NCI-H2081 (cell line): ENCODE measurements around the gene LIN52.

Experiments used
- DNase-seq, 2 experiments: peaks; one replicate each; lab custom pipeline; 2025; lab: John Stamatoyannopoulos, UW

LIN52 gene, protein sequence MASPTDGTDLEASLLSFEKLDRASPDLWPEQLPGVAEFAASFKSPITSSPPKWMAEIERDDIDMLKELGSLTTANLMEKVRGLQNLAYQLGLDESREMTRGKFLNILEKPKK

DNA sequence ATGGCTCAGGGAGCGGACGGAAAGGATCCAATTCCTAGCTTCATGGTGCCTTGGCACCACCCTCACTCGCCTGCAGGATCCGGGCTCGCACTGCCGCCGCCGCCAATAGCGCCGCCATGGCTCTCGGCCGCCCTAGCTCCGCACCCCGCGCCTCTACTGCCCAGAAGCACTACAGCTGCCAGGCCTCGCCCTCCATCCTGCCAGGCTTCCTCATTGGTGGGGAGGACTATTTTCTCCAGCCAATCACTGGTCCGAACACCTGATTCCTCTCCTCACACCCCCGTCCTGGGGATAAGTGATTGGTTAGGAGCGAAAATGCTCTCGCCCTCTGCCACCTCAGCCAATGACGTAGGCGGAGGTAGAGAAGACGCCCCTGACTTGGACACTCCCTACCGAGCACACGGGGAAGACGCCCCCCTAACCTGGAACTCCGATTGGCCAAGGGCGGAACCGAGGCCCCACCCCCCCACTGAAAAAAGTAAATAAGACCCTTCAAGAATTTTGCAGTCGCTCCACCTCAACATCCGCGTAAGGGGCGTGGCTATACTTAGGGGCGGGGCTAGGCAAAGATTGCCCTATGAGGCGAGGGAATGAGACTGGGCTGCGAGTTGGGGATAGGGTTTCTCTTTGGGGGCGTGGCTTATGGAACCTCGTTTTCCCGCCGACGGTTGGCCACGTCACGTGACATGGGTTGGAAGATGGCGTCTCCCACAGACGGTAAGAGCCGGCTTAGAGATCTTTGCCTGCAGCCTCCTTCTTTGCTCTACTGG lies at the start of gene LIN52, which contains the start of gene ALDH6A1:
TSS of gene LIN52 (plus strand) at position 680 of the 770 bp plus-strand sequence. CDS start at position 699, 19 bp downstream.
TSS of gene ALDH6A1 (minus strand) at position 177 of the 770 bp plus-strand sequence. CDS start at position 118, 59 bp downstream.
- DNase-seq, result peak; percentile 99 to 100

DNA sequence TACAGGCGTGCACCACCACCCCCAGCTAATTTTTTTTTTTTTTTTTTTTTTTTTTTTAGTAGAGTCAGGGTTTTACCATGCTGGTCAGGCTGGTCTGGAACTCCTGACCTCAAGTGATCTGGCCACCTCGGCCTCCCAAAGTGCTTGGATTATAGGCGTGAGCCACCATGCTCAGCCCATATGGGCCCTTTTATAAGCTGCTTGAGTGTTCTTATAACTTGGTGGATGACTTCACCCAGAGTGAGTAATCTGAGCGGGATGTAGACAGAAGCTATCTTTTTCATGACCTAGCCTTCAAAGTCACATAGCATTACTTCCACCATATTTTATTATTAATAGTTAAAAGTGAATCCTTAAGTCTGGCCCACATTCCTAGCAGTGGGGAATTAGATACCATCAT lies 49.2 kb upstream of the LIN52 start:
- DNase-seq, result no peak

DNA sequence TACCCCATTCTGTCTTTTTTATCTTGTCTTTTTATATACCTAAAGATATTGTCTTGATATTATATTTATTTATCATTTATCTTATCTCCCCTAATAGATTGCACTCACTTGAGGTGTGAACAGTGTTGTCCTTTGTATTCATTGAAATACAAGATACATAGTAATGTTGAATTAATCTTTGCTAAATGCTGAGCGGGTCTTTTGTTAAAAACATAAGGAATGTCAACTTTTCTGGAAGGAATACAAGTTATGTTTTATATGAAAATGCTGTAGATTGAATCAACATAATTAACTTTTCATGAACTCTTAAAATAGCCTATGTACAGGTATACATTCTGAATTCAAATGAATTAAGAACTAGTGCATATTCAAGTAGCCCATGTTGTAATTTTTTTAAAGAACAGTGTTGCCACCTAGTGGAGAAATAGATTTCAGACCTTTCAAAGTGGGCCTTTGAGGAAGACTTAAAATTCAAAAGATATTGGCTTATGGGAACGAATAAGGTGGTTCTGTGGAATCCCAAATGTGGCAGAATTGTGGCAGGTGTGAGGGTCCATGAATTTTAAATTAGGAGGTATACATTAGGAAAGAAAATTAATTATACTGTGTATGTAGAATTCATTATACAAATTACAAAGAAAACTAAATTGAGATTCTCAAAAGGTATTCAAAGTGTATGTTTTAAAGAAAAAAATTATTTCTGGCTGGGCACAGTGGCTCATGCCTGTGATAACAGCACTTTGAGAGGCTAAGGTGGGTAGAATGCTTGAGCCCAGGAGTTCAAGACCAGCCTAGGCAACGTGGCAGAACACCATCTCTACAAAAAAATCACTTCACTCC lies 46.5 kb upstream of the LIN52 start:
- DNase-seq, result peak; percentile 59 to 66

DNA sequence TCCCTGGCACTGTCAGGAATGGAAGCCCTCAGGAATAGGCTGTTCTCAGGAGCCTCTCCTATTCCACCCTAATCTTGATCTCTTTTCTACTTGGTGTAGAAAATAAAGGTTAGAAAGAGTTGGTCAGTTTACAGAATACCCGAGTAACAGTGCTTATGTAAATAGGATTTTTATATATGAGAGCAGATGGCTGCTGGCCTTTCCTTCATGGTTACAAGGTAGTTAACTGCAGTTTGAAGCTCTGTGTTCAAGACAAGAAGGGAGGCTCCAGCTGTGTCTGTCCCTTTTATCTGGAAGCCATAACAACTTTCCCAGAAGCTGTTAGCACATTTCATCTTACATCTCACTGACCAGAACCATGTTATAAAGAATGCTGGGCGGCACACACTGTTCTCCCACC lies 42.5 kb upstream of the LIN52 start:
- DNase-seq, result no peak

DNA sequence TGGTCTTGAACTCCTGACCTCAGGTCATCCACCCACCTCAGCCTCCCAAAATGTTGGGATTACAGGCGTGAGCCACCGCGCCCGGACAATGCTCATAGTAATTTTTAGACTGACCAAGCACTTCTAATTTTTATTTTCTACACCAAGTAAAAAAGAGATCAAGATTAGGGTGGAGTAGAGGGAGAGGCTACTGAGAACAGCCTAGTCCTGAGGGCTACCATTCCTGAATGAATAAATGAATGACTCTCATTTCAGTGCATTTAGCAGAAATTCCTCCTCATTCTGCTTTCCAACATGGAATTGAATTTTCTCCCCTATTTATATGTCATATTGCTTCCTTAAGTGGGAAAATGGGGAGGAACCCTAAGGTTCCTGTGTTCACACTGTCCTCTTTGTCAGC lies 39.2 kb upstream of the LIN52 start:
- no peak for DNase-seq

DNA sequence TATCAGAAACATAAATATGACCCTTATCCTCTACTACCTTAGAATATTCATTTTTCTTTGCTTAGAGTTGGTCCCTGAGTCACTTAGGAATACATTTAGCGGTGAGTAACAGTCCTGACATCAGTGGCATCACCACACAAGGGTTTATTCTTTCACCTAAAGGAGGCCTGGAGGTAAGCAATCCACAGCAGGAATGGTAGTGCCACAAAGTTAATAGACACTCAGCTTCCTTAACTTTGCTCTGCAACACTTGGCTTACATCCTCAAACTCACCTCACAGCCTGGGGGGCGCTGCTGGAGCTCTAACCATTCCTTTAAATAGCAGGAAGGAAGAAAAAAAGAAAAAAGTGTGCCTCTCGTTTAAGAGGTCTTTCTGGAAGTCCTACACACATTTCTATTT lies 36.5 kb upstream of the LIN52 start:
- no peak for DNase-seq

DNA sequence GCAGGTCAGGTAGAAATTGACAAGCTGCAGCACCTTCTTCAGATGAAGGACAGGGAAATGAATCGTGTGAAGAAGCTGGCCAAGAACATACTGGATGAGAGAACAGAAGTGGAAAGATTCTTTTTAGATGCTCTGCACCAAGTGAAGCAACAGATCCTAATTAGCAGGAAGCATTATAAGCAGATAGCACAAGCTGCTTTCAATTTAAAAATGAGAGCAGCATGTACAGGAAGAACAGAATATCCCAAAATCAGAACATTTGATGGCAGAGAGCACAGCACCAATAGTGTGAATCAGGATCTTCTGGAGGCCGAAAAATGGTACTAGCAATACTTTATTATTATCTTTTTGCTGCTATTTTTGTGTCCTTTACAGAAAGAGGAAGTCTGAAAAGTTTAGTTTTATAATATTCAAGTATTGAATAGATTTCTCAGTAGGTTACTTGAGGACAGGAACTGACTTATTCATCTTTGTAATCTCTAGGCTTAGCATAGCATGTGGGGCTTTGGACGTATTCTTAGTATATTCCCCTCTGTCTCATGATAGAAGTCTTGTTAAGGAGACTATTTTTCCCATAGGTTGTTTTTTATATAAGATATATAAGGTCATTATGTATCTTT lies 34.8 kb upstream of the LIN52 start:
- no peak for DNase-seq

DNA sequence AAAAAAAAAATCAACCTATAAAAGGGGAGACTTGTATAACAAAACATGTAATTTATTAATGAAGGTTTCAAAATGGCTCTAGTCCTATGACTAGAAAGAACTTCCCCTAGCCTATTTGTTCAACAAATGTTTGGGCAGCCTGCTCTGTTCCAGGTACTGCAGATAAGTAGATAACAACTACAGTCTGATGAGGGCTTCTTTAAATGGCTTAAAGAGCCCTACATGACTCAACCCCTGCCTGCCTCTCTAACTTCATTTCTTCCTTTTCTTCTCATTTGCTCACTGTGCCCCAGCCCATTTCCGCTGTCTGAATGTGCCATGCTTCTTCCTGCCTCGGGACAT lies 22.0 kb upstream of the LIN52 start:
- no peak for DNase-seq

DNA sequence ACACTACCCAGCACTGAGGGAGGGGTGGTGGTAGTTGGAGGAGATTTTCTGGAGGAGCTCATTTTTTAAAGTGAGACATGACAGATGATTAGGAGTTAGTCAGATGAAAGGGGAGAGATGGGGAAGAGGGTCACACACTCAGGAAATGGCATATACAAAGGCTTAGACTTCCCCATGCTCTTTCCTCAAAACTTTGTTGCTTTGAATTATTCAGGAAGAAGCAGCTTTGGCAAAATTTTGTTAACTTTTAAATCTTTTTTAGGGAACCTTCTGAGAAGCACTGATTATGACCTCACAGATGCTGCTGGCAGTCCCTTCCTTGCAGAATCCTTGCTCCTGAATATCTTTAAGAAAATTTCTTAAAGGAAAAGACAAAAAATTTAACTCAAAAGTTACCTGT lies 20.3 kb upstream of the LIN52 start:
- no peak for DNase-seq

DNA sequence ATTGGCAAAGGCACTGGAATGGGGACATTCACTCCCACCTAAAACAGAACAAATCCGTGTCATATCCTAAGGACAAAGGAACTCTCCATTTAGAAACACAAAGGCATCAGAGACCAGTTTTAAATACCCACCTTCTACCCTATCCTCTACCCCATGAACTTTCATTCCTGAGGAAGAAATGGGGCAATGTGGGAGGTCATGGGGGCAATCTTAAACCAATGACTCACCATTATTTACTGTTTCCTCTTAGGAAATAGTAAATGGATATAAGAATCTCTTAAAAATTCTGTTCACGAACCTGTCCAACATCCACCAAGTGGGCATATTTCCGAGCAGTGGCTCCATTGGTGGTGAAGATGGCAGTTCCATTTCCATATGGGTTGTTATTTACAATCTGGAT lies 19.9 kb upstream of the LIN52 start:
- no peak for DNase-seq

DNA sequence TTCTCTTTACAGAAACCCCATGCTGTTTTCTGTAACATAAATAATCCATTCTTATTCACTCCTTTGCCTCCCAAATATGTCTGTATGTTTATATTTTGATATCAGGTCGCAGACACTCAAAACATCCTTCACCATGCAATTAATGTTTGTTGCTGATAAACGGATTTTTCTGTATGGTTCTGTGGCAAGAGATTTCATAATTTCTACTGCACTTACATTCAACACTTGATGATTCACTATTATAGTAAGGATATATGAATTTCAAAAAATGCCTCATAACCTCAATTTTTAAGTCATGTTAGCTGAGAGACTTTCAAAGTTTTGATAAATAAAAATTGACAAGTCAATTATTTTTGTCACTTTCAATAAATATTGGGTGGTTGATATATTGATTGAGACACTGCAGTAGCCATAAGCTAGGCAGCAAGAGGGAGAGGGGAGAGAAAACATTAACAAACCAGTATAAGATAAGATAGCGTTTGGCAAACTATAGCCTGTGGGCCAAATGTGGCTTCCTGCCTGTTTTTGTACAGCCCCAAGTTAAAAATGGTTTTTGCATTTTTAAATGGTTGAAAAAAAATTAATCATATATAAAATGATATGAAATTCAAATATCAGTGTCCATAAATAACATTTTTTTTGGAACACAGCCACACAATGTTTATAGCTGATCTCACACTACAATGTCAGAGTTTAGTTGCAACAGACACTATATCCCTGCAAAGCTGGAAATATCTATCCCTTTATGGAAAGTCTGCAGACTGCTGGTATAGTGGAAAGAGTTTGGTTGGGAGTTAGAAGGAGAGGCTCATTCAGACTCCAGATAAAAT lies 18.8 kb upstream of the LIN52 start:
- no peak for DNase-seq

DNA sequence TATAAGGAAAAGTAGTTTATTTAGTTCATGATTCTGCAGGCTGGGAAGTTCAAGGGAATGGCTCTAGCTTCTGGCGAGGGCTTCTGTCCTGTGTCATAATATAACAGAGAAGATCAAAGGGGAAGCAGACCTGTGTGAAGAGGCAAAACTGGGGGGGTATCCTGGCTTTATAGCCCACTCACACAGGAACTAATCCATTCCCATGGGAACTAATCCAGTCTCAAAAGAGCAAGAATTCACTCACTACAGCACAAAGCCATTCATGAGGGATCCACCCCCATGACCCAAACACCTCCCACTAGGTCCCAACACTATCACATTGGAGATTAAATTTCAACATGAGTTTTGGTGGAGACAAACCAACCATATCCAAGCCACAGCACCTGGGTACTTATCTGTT lies 7.4 kb upstream of the LIN52 start:
- DNase-seq, result no peak

DNA sequence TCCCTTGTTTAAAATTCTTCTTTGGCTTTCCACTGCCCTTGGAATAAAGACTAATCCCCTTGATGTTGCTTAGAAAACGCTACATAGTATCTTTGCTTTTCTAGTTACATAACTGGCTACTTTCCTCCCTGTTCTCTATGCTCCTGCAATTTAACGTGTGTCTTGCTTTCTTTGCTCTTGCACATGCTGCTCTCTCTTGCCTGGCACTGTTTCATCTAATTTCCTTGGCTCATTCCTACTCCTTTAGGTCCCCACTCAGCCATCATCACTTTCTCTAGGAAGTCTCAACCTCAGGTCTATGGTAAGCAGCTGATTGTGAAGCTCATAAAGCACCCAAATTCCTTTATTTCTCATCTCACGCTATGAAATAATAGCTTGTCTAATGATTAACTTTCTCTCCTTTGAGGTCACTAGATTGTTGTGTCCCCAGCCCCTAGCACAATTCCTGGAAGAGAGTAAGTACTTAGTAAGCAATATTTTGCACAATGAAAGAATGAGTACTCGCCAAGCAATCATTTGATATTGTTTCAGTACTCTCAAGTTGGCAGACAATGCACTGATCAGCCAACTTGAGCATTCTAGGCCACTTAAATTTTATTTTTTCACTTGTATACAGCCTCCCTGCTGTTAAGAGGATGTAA lies 3.8 kb upstream of the LIN52 start:
- no peak for DNase-seq

DNA sequence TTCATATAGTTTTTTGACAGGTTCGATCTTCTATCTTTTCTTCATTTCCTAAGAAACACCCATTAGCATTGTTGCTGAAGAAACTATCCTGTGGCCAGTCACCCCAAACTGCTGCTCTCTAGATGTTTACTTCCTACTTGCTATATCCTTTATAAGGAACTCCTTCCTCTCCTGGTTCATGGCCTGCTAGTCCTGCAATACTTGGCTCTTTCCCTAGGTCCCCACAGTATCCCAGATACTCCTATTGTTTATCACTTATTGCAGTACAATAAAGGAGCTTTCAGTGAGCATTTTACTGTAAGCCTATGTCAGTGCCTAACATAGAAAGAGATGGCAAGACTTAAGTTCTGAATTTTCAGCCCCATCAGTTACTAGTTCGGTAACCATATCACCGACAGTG lies 3.3 kb upstream of the LIN52 start:
- DNase-seq, result no peak

DNA sequence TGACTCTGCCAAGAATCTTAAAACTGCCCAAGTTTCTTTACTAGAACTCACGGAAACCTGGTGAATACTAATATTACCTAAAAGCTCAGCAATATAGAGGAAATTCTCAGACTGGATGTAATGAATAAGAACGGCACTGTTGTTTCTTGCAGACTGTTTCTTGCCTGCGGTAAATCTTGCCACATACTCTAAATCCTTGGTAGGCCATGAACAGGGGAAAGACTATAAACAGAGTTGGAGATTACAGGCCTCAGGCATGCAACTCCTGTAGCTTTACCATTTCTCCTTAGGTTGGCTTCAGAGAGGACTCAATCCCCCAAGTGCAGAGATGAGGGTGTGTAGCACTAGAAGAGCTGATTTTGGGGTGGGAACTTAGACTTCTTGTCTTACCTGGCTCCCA lies 1.6 kb upstream of the LIN52 start:
- DNase-seq, result no peak

DNA sequence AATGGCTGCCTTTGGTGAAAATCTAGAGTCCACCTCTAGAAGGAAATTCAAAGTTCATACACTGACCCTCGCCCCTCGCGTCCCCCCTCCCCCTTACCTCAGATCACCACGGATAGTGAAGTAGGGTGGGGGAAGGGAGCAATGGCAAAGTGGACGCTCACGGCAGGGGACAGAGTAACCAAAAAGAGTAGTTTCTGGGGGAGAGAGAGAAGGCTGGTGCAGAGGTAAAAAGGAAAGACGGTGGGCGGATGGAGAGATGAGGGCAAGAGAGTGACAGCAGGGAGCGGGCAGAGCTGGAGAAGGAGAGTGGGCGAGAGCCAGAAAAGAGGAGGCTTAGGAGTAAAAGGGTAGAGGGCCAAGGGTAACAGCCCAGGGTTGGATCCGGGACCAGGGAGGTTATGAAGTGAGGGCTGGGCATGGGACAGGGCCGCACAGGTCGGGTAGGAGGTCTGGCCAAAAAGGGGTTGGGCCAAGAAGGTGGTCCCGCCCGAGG lies 926 bp upstream of the LIN52 start:
- DNase-seq, result no peak

DNA sequence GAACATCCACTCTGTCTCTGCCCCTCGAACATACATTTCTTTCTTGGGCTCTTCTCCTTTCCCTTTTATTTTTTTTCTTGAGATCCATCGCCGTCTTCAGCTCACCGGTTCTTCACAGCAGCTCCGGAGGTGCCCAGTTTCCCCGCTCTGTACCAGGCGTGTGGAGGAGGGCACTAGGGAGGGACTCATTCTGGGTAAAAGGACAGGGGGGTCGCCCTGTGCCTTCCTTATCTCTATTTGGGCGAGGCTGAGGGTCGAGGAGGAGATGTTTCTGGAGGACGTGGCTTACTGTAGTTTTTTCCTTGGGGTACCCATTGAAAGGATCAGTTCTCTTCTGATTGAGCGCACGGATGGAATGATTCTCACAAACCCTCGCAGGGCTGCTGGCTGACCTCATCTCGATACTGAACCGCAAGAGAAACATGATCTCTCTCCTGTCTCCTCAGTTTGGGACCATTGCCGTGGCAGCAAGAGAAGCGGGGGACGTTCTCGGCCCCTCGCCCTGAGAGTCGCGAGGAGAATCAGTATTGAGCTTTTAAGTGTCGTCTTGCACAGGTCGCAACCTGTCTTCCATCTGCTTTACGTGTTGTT lies 386 bp downstream of the LIN52 start:
- peak in 1 of 2 experiments; percentile 30 for DNase-seq

DNA sequence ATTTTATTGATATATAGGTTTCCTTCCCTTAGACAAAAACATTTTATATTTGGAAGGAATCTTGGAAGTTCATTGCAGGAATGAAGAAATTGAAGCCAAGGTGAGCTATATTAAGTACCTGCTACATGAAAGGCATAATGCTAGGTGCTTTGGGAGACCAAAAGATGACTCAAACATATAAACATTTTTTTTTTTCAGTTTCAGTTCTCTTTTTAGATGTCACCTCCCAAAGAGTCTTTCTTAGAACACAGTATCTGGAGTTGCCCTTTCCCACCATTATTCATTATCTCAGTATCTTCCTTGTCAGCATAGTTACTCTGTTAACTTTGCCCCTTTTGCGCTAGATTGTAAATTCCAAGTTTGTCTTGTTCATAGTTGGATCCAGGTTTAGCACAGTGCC lies 1.1 kb downstream of the LIN52 start:
- no peak for DNase-seq

DNA sequence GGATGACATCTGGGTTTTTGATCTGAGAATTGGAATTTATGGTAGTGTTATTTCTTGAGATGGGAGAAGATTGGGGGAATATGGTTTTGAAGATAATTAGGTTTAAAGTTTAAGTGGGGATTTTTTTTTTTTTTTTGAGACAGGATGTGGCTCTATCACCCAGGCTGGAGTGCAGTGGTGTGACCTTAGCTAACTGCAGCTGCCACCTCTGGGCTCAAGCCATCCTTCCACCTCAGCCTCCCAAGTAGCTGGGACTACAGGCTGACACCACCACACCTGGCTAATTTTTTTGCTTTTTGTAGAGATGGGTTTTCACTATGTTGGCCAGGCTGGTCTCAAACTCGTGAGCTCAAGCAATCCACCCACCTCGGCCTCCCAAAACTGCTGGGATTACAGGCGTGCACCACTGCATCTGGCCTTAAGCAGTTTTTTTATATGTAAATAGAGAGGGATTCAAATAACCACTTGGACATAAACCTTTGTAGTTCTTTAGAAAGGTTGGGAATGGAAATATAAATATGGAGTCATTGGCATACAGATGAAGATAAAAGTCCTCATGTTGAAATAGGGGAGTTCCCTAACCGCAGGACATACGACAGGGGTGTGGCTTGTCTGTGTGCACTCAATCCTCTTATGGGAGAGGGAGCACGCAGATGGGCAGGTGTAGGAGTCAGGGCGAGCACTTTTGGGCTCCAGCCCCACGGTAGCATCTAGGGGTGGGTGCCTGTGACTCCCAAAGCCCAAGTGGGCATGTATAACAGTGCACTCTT lies 4.7 kb downstream of the LIN52 start:
- DNase-seq, result no peak

DNA sequence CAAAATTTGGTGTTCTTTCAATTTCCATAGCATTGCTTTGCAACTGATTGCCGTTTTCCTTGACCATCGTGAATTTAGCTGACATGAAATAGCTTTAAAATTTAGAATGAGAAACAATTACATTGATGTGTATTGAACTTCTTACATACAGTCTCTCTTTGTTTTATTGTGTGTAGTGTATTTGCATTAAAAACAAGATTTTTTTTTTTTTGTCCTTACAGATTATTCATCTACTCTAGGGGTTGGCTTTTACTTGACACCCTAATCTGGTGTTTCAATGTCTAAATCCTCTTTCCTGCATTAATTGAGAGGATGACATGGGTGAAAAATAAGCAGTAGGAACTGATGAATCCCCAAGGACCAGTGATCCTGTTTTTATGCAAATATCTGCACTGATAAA lies 20.6 kb downstream of the LIN52 start:
- no peak for DNase-seq
